ENCODE results near the gene ZNF683.
"Not testable (repeated sequence)": the region's sequence is repeated elsewhere in the genome, so short reads cannot be mapped to it uniquely, and the experiment has no call there.

Gene ZNF683

GRCh38 chr1:26384076-26384475 is 11.5 kb upstream of the ZNF683 start:
- no peak for DNase-seq

GRCh38 chr1:26378879-26379251 is 6.3 kb upstream of the ZNF683 start:
- DNase-seq = no peak

- DNase-seq = no peak
Measured at GRCh38 chr1:26378088-26378878, 5.7 kb upstream of the ZNF683 start.

GRCh38 chr1:26376050-26376449 is 3.5 kb upstream of the ZNF683 start:
- no peak for DNase-seq

GRCh38 chr1:26375081-26375480 is 2.5 kb upstream of the ZNF683 start:
- no peak for DNase-seq

- not testable (repeated sequence) for DNase-seq
Measured at GRCh38 chr1:26374361-26374760, 1.8 kb upstream of the ZNF683 start.

- DNase-seq = no peak
Measured at GRCh38 chr1:26373789-26374188, 1.2 kb upstream of the ZNF683 start.

- no peak for DNase-seq
Measured at GRCh38 chr1:26373281-26373680, 731 bp upstream of the ZNF683 start.

- DNase-seq = no peak
Measured at GRCh38 chr1:26372039-26372438, 511 bp downstream of the ZNF683 start.

GRCh38 chr1:26370591-26371382 is 1.8 kb downstream of the ZNF683 start:
- no peak for DNase-seq

GRCh38 chr1:26368486-26368885 is 4.1 kb downstream of the ZNF683 start:
- no peak for DNase-seq

- DNase-seq = no peak
Measured at GRCh38 chr1:26368006-26368405, 4.5 kb downstream of the ZNF683 start.

GRCh38 chr1:26367441-26367840 is 5.1 kb downstream of the ZNF683 start:
- no peak for DNase-seq

GRCh38 chr1:26364956-26365355 is 7.6 kb downstream of the ZNF683 start:
- DNase-seq = no peak

GRCh38 chr1:26363549-26364448 is 8.8 kb downstream of the ZNF683 start:
- DNase-seq = peak; percentile 41

GRCh38 chr1:26362331-26362730 is 10.2 kb downstream of the ZNF683 start:
- no peak for DNase-seq

- no peak for DNase-seq
Measured at GRCh38 chr1:26361605-26362122, 10.9 kb downstream of the ZNF683 start.

- no peak for DNase-seq
Measured at GRCh38 chr1:26360807-26361604, 11.5 kb downstream of the ZNF683 start.

- no peak for DNase-seq
Measured at GRCh38 chr1:26359981-26360806, 12.4 kb downstream of the ZNF683 start.

- DNase-seq = no peak
Measured at GRCh38 chr1:26358411-26359384, 13.9 kb downstream of the ZNF683 start.
